ENCODE data around the gene CNTNAP5. TPM values are rescaled to one million over a fixed set of nuclear protein-coding genes. Genes with fewer than 3 reads are reported as not detected.

CNTNAP5 gene
- total RNA-seq, 1 donor from 2014 or later: 0.56 TPM

GRCh38 chr2:124584615-124585014 is 559.5 kb downstream of the CNTNAP5 start:
- DNase-seq (ENCODE audit: low read depth, low spot score): no peak

GRCh38 chr2:124585277-124585676 is 560.2 kb downstream of the CNTNAP5 start:
- H3K9me3 Mint-ChIP-seq: no peaks in the 10 kb centered on the region
- no peak for DNase-seq (ENCODE audit: low read depth, low spot score)
- no peaks in the 10 kb centered on the region for H3K27me3 Mint-ChIP-seq (ENCODE audit: low read depth)
- no peaks in the 10 kb centered on the region for H3K36me3 Mint-ChIP-seq (ENCODE audit: low read depth)
- H3K27ac Mint-ChIP-seq (ENCODE audit: unreplicated experiment): no peak overlapping the region
- H3K4me3 Mint-ChIP-seq: no peak overlapping the region
- TF ChIP-seq CTCF (conservative IDR thresholded peaks at IDR 0.05): no peak
- peaks cover 6% of the 10 kb centered on the region for H3K4me1 Mint-ChIP-seq

More at GRCh38 chr2:124584615-124585014, 559.5 kb downstream of the CNTNAP5 start:
- Mint-ChIP-seq H3K4me1 (peaks cover 6% of the 10 kb centered on the region), H3K4me3 (no peak overlapping the region), H3K27ac (ENCODE audit: unreplicated experiment) (no peak overlapping the region), H3K36me3 (ENCODE audit: low read depth) (no peaks in the 10 kb centered on the region), H3K27me3 (ENCODE audit: low read depth) (no peaks in the 10 kb centered on the region), H3K9me3 (no peaks in the 10 kb centered on the region)
- no peak for TF ChIP-seq CTCF (conservative IDR thresholded peaks at IDR 0.05)

GRCh38 chr2:124586210-124586609 is 561.1 kb downstream of the CNTNAP5 start:
- Mint-ChIP-seq H3K9me3 (no peaks in the 10 kb centered on the region), H3K36me3 (ENCODE audit: low read depth) (no peaks in the 10 kb centered on the region), H3K4me3 (no peak overlapping the region), H3K27ac (ENCODE audit: unreplicated experiment) (no peak overlapping the region), H3K4me1 (peaks cover 6% of the 10 kb centered on the region), H3K27me3 (ENCODE audit: low read depth) (no peaks in the 10 kb centered on the region)
- DNase-seq (ENCODE audit: low read depth, low spot score): no peak
- TF ChIP-seq CTCF (conservative IDR thresholded peaks at IDR 0.05): no peak

GRCh38 chr2:124586835-124587234 is 561.7 kb downstream of the CNTNAP5 start:
- Mint-ChIP-seq H3K27ac (ENCODE audit: unreplicated experiment) (no peak overlapping the region), H3K4me3 (no peak overlapping the region), H3K4me1 (peaks cover 6% of the 10 kb centered on the region), H3K9me3 (no peaks in the 10 kb centered on the region), H3K27me3 (ENCODE audit: low read depth) (no peaks in the 10 kb centered on the region), H3K36me3 (ENCODE audit: low read depth) (no peaks in the 10 kb centered on the region)
- no peak for DNase-seq (ENCODE audit: low read depth, low spot score)
- TF ChIP-seq CTCF (conservative IDR thresholded peaks at IDR 0.05): no peak

- Mint-ChIP-seq H3K36me3 (ENCODE audit: low read depth) (no peaks in the 10 kb centered on the region), H3K9me3 (no peaks in the 10 kb centered on the region), H3K27ac (ENCODE audit: unreplicated experiment) (no peak overlapping the region), H3K27me3 (ENCODE audit: low read depth) (no peaks in the 10 kb centered on the region), H3K4me3 (no peak overlapping the region), H3K4me1 (peaks cover 6% of the 10 kb centered on the region)
- DNase-seq (ENCODE audit: low read depth, low spot score): no peak
- TF ChIP-seq CTCF (conservative IDR thresholded peaks at IDR 0.05): no peak
These were observed 564.9 kb downstream of the CNTNAP5 start for GRCh38 chr2:124589971-124590370.

GRCh38 chr2:124602759-124603158 is 577.7 kb downstream of the CNTNAP5 start:
- Mint-ChIP-seq H3K27ac (ENCODE audit: unreplicated experiment) (no peak overlapping the region), H3K4me1 (no peaks in the 10 kb centered on the region), H3K4me3 (no peak overlapping the region), H3K36me3 (ENCODE audit: low read depth) (no peaks in the 10 kb centered on the region), H3K9me3 (peaks cover 3% of the 10 kb centered on the region), H3K27me3 (ENCODE audit: low read depth) (no peaks in the 10 kb centered on the region)
- no peak for TF ChIP-seq CTCF (conservative IDR thresholded peaks at IDR 0.05)
- no peak for DNase-seq (ENCODE audit: low read depth, low spot score)
